Measurements from ENCODE around the gene SORCS2.

DNA sequence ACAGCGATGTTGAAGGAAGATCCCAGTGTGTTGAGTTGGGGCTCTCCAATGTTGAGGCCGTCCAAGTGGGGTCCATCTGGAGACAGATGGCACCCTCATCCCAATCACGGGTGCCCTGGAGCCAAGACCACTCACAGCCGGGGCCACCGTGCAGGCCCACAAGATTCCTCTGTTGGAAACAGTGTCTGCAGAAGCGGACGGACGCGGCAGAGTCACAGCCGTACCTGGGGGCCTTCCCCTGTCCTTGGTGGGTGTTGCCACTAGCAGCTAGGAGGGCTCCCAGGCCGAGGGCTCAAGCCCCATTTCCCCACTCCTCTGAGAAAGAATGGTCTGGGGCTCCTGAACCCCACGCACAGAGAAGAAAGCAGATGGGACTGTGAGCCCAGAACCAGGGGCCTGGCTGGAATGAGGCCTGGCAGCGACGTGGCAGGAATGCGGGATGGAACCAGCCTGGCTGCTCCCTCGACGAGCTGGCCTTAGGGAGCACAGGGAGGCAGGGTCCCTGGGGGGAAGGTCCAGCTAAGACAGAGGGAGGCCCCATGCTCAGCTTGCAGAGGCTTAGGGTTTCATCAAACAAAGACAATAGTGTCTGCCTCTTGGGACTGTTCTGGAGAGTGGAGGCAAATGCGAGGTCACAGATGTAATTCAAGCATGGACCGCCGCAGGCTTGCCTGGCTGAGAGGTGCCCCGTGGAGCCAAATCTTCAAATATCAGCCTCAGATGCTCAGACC lies 518.4 kb downstream of the SORCS2 start:
- TF ChIP-seq POLR2A (IDR thresholded peaks at IDR 0.05) = no peak
- TF ChIP-seq, protein P1, sequence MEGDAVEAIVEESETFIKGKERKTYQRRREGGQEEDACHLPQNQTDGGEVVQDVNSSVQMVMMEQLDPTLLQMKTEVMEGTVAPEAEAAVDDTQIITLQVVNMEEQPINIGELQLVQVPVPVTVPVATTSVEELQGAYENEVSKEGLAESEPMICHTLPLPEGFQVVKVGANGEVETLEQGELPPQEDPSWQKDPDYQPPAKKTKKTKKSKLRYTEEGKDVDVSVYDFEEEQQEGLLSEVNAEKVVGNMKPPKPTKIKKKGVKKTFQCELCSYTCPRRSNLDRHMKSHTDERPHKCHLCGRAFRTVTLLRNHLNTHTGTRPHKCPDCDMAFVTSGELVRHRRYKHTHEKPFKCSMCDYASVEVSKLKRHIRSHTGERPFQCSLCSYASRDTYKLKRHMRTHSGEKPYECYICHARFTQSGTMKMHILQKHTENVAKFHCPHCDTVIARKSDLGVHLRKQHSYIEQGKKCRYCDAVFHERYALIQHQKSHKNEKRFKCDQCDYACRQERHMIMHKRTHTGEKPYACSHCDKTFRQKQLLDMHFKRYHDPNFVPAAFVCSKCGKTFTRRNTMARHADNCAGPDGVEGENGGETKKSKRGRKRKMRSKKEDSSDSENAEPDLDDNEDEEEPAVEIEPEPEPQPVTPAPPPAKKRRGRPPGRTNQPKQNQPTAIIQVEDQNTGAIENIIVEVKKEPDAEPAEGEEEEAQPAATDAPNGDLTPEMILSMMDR (IDR thresholded peaks at IDR 0.05) = no peak

Measured in Peyer's patch (tissue), 4 donors.